ENCODE measurements around the gene MICAL2.
A peak's percentile ranks its signal among the peaks of the same experiment; 100 is the strongest.

MICAL2 gene

GRCh38 chr11:12099132-12099873 lies 11.1 kb upstream of the MICAL2 start:
- no peak for DNase-seq (ENCODE audit: low spot score)

- DNase-seq (ENCODE audit: low spot score) = no peak
These were observed 10.0 kb upstream of the MICAL2 start for GRCh38 chr11:12100429-12100828.

GRCh38 chr11:12100841-12101242 lies 9.5 kb upstream of the MICAL2 start:
- no peak for DNase-seq (ENCODE audit: low spot score)

GRCh38 chr11:12101318-12101717 lies 9.1 kb upstream of the MICAL2 start:
- DNase-seq (ENCODE audit: low spot score) = no peak

GRCh38 chr11:12102588-12103410 lies 7.6 kb upstream of the MICAL2 start:
- DNase-seq (ENCODE audit: low spot score) = no peak

- DNase-seq (ENCODE audit: low spot score) = no peak
These were observed 6.8 kb upstream of the MICAL2 start for GRCh38 chr11:12103411-12104225.

GRCh38 chr11:12105471-12105870 lies 4.9 kb upstream of the MICAL2 start:
- no peak for DNase-seq (ENCODE audit: low spot score)

- DNase-seq (ENCODE audit: low spot score) = no peak
These were observed 4.3 kb upstream of the MICAL2 start for GRCh38 chr11:12106101-12106500.

- DNase-seq (ENCODE audit: low spot score) = no peak
These were observed 3.9 kb upstream of the MICAL2 start for GRCh38 chr11:12106501-12106900.

- no peak for DNase-seq (ENCODE audit: low spot score)
These were observed 1.4 kb upstream of the MICAL2 start for GRCh38 chr11:12108875-12109453.

- no peak for DNase-seq (ENCODE audit: low spot score)
These were observed 696 bp upstream of the MICAL2 start for GRCh38 chr11:12109591-12110196.

- peak; percentile 64 for DNase-seq (ENCODE audit: low spot score)
These were observed 541 bp downstream of the MICAL2 start for GRCh38 chr11:12110714-12111548.

- DNase-seq (ENCODE audit: low spot score) = no peak
These were observed 1.4 kb downstream of the MICAL2 start for GRCh38 chr11:12111549-12112520.

- no peak for DNase-seq (ENCODE audit: low spot score)
These were observed 2.4 kb downstream of the MICAL2 start for GRCh38 chr11:12112750-12113149.

- DNase-seq (ENCODE audit: low spot score) = no peak
These were observed 2.9 kb downstream of the MICAL2 start for GRCh38 chr11:12113294-12113693.

- no peak for DNase-seq (ENCODE audit: low spot score)
These were observed 4.0 kb downstream of the MICAL2 start for GRCh38 chr11:12114193-12115033.

- no peak for DNase-seq (ENCODE audit: low spot score)
These were observed 6.1 kb downstream of the MICAL2 start for GRCh38 chr11:12116425-12117032.

- no peak for DNase-seq (ENCODE audit: low spot score)
These were observed 6.8 kb downstream of the MICAL2 start for GRCh38 chr11:12117200-12117599.

Measured in ecto neural progenitor cell (in vitro differentiated cells).